Measurements from ENCODE around the gene MAGI1. TPM values are rescaled to one million over a fixed set of nuclear protein-coding genes. Genes with fewer than 3 reads are reported as not detected.

The MAGI1 gene
- total RNA-seq, 1 donor from 2014 or later = 47.1 TPM

- H3K27me3 ChIP-seq = no peaks in the 10 kb centered on the region
- DNase-seq (ENCODE audit: extremely low spot score in 2 of 2) = no peak
- H3K9me3 ChIP-seq = no peaks in the 10 kb centered on the region
- no peaks in the 10 kb centered on the region for H3K36me3 ChIP-seq
- intact Hi-C loops (cut with DNase I) = no loop called here
- TF ChIP-seq CTCF (IDR thresholded peaks at IDR 0.05) = no peak
- no peak for TF ChIP-seq POLR2A (IDR thresholded peaks at IDR 0.05)
- TF ChIP-seq POLR2AphosphoS5 (IDR thresholded peaks at IDR 0.05; ENCODE audit: insufficient read depth in 1 of 2, low read depth in 1 of 2) = no peak
- no peaks in the 10 kb centered on the region for H3K4me1 ChIP-seq
- H3K4me3 ChIP-seq = no peak overlapping the region
- H3K27ac ChIP-seq = no peak overlapping the region
Observed at GRCh38 chr3:65402597-65402996, 636.1 kb downstream of the MAGI1 start.

GRCh38 chr3:65401359-65402305 lies 637.1 kb downstream of the MAGI1 start:
- H3K4me3 ChIP-seq = no peak overlapping the region
- no peak for DNase-seq (ENCODE audit: extremely low spot score in 2 of 2)
- no peak for TF ChIP-seq CTCF (IDR thresholded peaks at IDR 0.05)
- TF ChIP-seq POLR2A (IDR thresholded peaks at IDR 0.05) = no peak
- TF ChIP-seq POLR2AphosphoS5 (IDR thresholded peaks at IDR 0.05; ENCODE audit: insufficient read depth in 1 of 2, low read depth in 1 of 2) = no peak
- H3K4me1 ChIP-seq = no peaks in the 10 kb centered on the region
- no peaks in the 10 kb centered on the region for H3K27me3 ChIP-seq
- intact Hi-C loops (cut with DNase I) = no loop called here
- no peaks in the 10 kb centered on the region for H3K36me3 ChIP-seq
- no peaks in the 10 kb centered on the region for H3K9me3 ChIP-seq
- H3K27ac ChIP-seq = no peak overlapping the region

GRCh38 chr3:65400899-65401298 lies 637.8 kb downstream of the MAGI1 start:
- Histone ChIP-seq H3K27ac (no peak overlapping the region), H3K4me3 (no peak overlapping the region)
- intact Hi-C loops (cut with DNase I) = no loop called here

GRCh38 chr3:65398953-65399352 lies 639.8 kb downstream of the MAGI1 start:
- no peak for TF ChIP-seq POLR2A (IDR thresholded peaks at IDR 0.05)
- no peak for TF ChIP-seq CTCF (IDR thresholded peaks at IDR 0.05)
- TF ChIP-seq POLR2AphosphoS5 (IDR thresholded peaks at IDR 0.05; ENCODE audit: insufficient read depth in 1 of 2, low read depth in 1 of 2) = no peak
- intact Hi-C loops (cut with DNase I) = no loop called here
- H3K9me3 ChIP-seq = no peaks in the 10 kb centered on the region
- H3K27me3 ChIP-seq = no peaks in the 10 kb centered on the region
- H3K27ac ChIP-seq = no peak overlapping the region
- no peaks in the 10 kb centered on the region for H3K36me3 ChIP-seq
- no peak overlapping the region for H3K4me3 ChIP-seq
- DNase-seq (ENCODE audit: extremely low spot score in 2 of 2) = no peak
- no peaks in the 10 kb centered on the region for H3K4me1 ChIP-seq

More at GRCh38 chr3:65400899-65401298, 637.8 kb downstream of the MAGI1 start:
- Histone ChIP-seq H3K9me3 (no peaks in the 10 kb centered on the region), H3K27me3 (no peaks in the 10 kb centered on the region), H3K36me3 (no peaks in the 10 kb centered on the region), H3K4me1 (no peaks in the 10 kb centered on the region)
- no peak for TF ChIP-seq POLR2A (IDR thresholded peaks at IDR 0.05)
- no peak for TF ChIP-seq CTCF (IDR thresholded peaks at IDR 0.05)
- no peak for TF ChIP-seq POLR2AphosphoS5 (IDR thresholded peaks at IDR 0.05; ENCODE audit: insufficient read depth in 1 of 2, low read depth in 1 of 2)
- no peak for DNase-seq (ENCODE audit: extremely low spot score in 2 of 2)

- Histone ChIP-seq H3K36me3 (no peaks in the 10 kb centered on the region), H3K27me3 (no peaks in the 10 kb centered on the region), H3K9me3 (no peaks in the 10 kb centered on the region), H3K27ac (no peak overlapping the region), H3K4me1 (no peaks in the 10 kb centered on the region), H3K4me3 (no peak overlapping the region)
- TF ChIP-seq CTCF (IDR thresholded peaks at IDR 0.05) (no peak), POLR2AphosphoS5 (IDR thresholded peaks at IDR 0.05; ENCODE audit: insufficient read depth in 1 of 2, low read depth in 1 of 2) (no peak), POLR2A (IDR thresholded peaks at IDR 0.05) (no peak)
- DNase-seq (ENCODE audit: extremely low spot score in 2 of 2) = no peak
- intact Hi-C loops (cut with DNase I) = no loop called here
Observed at GRCh38 chr3:65396078-65396477, 642.6 kb downstream of the MAGI1 start.

Measured in vagina (tissue), 2 donors.